Kidney (tissue), 14 donors: ENCODE measurements around the gene MED14. TPM values are rescaled to one million over a fixed set of nuclear protein-coding genes. Genes with fewer than 3 reads are reported as not detected.
A peak's percentile ranks its signal among the peaks of the same experiment; 100 is the strongest.

Source experiments
- DNase-seq, 5 donors: peaks; one replicate each; pipeline ENCODE4 v3.0.0-alpha.2; 2013 to 2020
- FAIRE-seq: peaks from 2 replicates; lab custom pipeline; 2012; peaks lifted over from hg19 to GRCh38; lab: Jason Lieb, UNC
- H3K27ac ChIP-seq, 2 donors: one replicate each; pipeline ENCODE4 v1.7.0; 2013; ENCODE audit warnings: low read depth in 2 of 2, low read length in 2 of 2, inconsistent platforms in 1 of 2
- H3K27me3 ChIP-seq: one replicate; pipeline ENCODE4 v1.7.1; 2013; ENCODE audit warnings: low read length, inconsistent platforms; ENCODE audit not compliant: control insufficient read depth, insufficient read depth
- H3K36me3 ChIP-seq, 3 donors: one replicate each; pipeline versions ENCODE4 v1.7.0 to v1.7.1; 2013; ENCODE audit warnings: low read length in 3 of 3, control low read depth in 1 of 3, inconsistent platforms in 1 of 3; ENCODE audit not compliant: insufficient read depth in 3 of 3, control insufficient read depth in 2 of 3
- H3K4me1 ChIP-seq, 3 donors: one replicate each; pipeline versions ENCODE4 v1.7.0 to v1.7.1; 2013; ENCODE audit warnings: low read length in 3 of 3, inconsistent platforms in 1 of 3, low read depth in 1 of 3; ENCODE audit not compliant: control insufficient read depth in 2 of 3, insufficient read depth in 2 of 3
- H3K4me3 ChIP-seq, 3 donors: one replicate each; pipeline versions ENCODE4 v1.7.0 to v1.8.1; 2013; ENCODE audit warnings: low read length in 3 of 3, control low read depth in 1 of 3, inconsistent platforms in 1 of 3
- H3K9ac ChIP-seq, 3 donors: one replicate each; pipeline versions ENCODE4 v1.7.0 to v1.7.1; 2013; ENCODE audit warnings: low read length in 3 of 3, control low read depth in 1 of 3, inconsistent platforms in 1 of 3
- H3K9me3 ChIP-seq, 3 donors: one replicate each; pipeline versions ENCODE4 v1.7.0 to v1.7.1; 2013; ENCODE audit warnings: low read length in 3 of 3, control low read depth in 1 of 3, inconsistent platforms in 1 of 3; ENCODE audit not compliant: control insufficient read depth in 2 of 3, insufficient read depth in 1 of 3
- CTCF ChIP-seq: IDR thresholded peaks from 3 replicates; pipeline ENCODE4 v1.5.1; 2012; ENCODE audit warnings: mild to moderate bottlenecking, moderate library complexity, borderline replicate concordance; ENCODE audit not compliant: insufficient read depth; ENCODE audit errors: extremely low read depth
- intact Hi-C: fragments of 100-400 bp; cut with DNase I; formaldehyde crosslinking; loops from one replicate; pipeline ENCODE4 v1.11.1; 2022
- polyA plus RNA-seq: library from polyadenylated mRNA; stranded (reverse); fragments of 350-450 nt; fragmentation: Illumina TruSeq; extraction: RNeasy Lipid Tissue Mini Kit (QIAGEN cat#74804); gene quantifications from one replicate; pipeline ENCODE4 v1.2.3, GENCODE V29; 2014; ENCODE audit warnings: low read depth, low replicate concordance; ENCODE audit not compliant: insufficient read depth
- total RNA-seq: library from RNA; stranded (reverse); fragmentation: NEBNext Ultra II Directional; extraction: Animal tissue kit (Norgen Biotek cat#: 25700); gene quantifications from one replicate; pipeline ENCODE4 v1.2.1, GENCODE V29; 2021
- donor health status: control.
- donor health status: control.
- donor health status: control.
- donor health status: control.
- donor health status: control.
- donor health status: DM: yes; HTN: yes; CAD: no.
- donor health status: Normal renal cell carcinoma (clear cell type).

MED14 gene
- total and polyA plus RNA-seq, 2 donors from 2014 or later = 5.9 to 53.7 TPM

GRCh38 chrX:40719731-40720130, 15.6 kb downstream of the MED14 start:
- Histone ChIP-seq H3K9me3 (no peaks in the 10 kb centered on the region), H3K4me3 (no peak overlapping the region), H3K36me3 (no peaks in the 10 kb centered on the region), H3K4me1 (no peaks in the 10 kb centered on the region), H3K27me3 (no peaks in the 10 kb centered on the region), H3K27ac (no peak overlapping the region), H3K9ac (no peak overlapping the region)
- TF ChIP-seq CTCF = no peak
- DNase-seq (no peak), FAIRE-seq (no peak)
- intact Hi-C loops = no loop called here

GRCh38 chrX:40719218-40719617, 16.1 kb downstream of the MED14 start:
- DNase-seq (no peak), FAIRE-seq (no peak)
- no peak overlapping the region for H3K27ac ChIP-seq
- TF ChIP-seq CTCF = no peak
- H3K9me3 ChIP-seq = no peaks in the 10 kb centered on the region
- no peak overlapping the region for H3K9ac ChIP-seq
- intact Hi-C loops = no loop called here
- no peaks in the 10 kb centered on the region for H3K4me1 ChIP-seq
- H3K27me3 ChIP-seq = no peaks in the 10 kb centered on the region
- no peak overlapping the region for H3K4me3 ChIP-seq
- H3K36me3 ChIP-seq = no peaks in the 10 kb centered on the region

- H3K4me3 ChIP-seq = no peak overlapping the region
- no peaks in the 10 kb centered on the region for H3K4me1 ChIP-seq
- no peak overlapping the region for H3K27ac ChIP-seq
- H3K27me3 ChIP-seq = no peaks in the 10 kb centered on the region
- H3K9ac ChIP-seq = no peak overlapping the region
- TF ChIP-seq CTCF = no peak
- no peaks in the 10 kb centered on the region for H3K9me3 ChIP-seq
- FAIRE-seq (peak; percentile 99), DNase-seq (no peak)
- intact Hi-C loops = no loop called here
- H3K36me3 ChIP-seq = peaks cover 0 to 11% (median 2%) of the 10 kb centered on the region in 3 donors
Observed at GRCh38 chrX:40709395-40709794, 25.9 kb downstream of the MED14 start.
